GM18868 (cell line): ENCODE measurements around the gene LHPP.

Experiments used
- ATAC-seq: cut with Tn5 transposase; IDR thresholded peaks from one replicate; pipeline ENCODE4 v1.9.1; 2021; ENCODE audit warnings: mild to moderate bottlenecking, moderate library complexity; ENCODE audit not compliant: unreplicated experiment

The LHPP gene

DNA sequence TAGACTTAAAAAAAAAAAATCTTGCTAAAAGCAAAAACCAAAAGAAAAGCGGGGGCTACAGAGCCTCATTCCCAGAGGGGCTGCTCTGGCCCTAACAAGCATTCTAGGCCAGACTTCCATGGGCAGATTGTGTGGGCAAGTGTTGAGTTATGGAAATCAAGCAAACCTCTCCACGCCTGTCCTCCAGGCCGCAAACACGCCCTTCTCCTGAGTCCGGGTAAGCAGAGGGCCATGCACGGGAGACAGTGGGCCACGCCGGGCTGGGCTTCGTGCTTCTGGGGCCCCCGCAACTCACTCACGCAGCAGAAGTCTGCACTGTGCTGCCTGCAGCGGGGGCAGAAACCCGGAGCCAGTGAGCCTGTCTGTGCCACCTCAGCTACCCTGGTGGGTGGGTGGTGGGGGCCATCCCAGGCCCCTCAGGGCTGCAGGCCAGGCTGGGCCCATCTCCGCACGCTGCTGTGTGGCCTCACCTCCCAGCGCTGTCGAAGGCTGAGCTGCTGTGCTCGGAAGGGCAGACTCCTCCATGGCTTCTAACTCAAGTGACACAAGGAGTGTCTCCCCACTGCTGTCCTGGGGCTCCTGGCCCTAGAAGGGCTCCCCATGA is 156.9 kb downstream of the LHPP start:
- ATAC-seq: no peak

GRCh38 chr10:124619195-124619594 is 157.6 kb downstream of the LHPP start:
- ATAC-seq: peak; percentile 54

- ATAC-seq: no peak
Observed at GRCh38 chr10:124619802-124620490, 158.3 kb downstream of the LHPP start.

GRCh38 chr10:124621637-124622036 is 160.0 kb downstream of the LHPP start:
- no peak for ATAC-seq

- ATAC-seq: no peak
Observed at GRCh38 chr10:124622158-124622557, 160.5 kb downstream of the LHPP start.

DNA sequence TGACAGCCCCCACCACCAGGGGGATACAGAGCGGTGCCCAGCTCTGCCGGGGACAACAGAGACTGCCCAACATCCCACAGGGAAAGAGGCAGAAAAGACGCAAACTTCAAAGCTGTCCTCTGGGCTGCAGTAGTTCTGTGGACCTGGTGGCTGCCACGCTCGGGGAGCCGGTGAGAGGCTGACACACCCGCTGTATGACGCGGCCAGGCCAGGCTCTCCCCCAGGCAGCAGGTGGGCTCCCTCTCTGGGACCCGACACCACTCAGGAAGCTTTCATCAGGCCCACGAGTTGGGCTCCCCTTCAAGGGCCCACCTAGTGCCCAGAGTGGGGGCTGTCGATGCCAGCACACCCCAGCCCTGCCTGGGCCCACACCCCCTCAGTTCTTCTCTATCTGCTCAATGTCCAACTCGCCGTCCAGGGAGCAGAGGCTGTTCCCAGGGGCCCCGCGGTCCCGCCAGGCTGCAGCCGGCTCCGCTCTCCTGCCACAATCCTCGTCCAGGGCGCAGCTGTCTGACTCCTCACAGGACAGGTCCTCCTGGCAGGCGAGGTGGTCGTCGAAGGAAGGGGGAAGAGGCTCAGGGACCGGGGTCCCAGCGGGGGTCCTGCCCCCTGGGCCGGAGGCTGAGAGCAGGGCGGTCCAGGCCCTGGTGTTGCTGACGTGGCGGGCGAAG is 161.4 kb downstream of the LHPP start:
- ATAC-seq: no peak

DNA sequence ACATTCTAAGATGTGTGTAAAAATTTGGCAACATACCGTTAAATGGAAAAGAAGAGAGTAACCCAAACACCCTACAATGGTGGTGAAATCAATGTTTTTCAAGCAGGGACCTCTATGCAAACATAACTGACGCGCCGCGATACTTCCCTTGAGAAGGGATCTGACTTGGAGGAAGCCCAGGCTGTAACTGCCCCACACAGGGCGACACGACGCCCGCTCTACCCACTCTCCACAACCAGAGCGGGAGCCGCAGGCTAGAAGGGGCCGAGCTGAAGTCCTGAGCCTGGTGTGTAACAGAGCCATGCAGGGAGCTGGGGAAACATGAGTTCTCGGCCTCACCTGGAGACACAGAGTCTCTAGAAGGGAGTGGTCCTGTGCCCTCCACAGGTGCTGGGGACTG is 162.4 kb downstream of the LHPP start:
- no peak for ATAC-seq

DNA sequence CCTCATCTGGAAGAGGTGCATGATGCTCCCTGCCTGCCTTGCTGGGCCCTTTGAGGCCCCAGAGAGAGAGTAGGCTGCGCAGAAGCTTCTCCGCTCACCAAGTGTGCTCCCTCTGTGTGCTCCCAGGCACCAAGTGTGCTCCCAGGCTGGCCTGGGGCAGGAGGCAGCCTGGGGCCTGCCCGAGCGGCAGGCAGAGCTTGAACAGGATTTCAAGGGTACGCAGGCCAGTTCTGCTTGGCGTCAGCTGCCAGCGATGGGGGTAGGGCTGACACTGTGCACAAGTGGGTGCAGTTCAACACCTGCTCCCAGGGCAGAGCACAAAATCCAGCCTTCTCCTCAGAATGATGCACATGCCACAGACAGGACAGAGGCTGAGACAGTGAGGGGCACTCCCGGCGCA is 162.8 kb downstream of the LHPP start:
- ATAC-seq: no peak

DNA sequence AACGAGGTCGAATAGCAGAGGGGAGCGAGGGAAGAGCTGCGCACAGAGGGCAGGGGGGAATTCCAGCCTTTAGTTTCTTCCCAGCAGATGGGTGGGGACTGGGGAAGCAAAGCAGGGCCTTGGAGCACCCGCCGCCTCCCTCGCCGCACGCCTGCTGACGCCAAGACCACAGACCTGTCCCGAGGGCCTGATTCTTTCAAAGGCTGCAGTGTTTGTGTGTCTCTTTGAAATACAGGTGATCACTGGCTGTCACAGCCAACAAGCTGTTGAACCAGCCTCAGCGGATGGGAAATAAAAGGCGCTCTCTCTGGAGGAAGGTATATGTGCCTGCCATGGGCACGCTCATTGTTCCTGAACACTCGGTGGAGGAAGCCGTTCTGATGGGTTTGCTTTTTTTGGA is 163.3 kb downstream of the LHPP start:
- ATAC-seq: no peak

DNA sequence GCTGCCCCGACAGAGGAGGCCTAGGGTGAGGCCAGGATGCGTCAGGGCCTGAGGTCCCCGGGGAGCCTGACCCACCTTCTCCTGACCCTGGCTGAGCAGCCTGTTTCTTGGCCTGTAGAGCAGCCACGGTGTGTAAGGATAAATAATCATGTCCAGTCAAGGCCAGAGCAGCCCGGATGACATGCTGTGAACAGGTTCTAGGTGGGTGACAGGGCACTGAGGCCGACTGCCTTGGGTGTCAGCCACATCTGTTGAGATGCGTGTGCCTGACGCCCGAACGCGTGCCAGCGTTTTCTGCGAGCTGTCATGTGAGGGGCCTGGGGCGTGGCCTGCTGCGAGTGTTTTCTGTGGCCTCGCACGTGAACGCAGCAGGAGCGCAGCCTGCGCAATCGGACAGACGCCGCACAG is 164.2 kb downstream of the LHPP start:
- no peak for ATAC-seq

- ATAC-seq: peak; percentile 70
Observed at GRCh38 chr10:124626759-124627380, 165.2 kb downstream of the LHPP start.

DNA sequence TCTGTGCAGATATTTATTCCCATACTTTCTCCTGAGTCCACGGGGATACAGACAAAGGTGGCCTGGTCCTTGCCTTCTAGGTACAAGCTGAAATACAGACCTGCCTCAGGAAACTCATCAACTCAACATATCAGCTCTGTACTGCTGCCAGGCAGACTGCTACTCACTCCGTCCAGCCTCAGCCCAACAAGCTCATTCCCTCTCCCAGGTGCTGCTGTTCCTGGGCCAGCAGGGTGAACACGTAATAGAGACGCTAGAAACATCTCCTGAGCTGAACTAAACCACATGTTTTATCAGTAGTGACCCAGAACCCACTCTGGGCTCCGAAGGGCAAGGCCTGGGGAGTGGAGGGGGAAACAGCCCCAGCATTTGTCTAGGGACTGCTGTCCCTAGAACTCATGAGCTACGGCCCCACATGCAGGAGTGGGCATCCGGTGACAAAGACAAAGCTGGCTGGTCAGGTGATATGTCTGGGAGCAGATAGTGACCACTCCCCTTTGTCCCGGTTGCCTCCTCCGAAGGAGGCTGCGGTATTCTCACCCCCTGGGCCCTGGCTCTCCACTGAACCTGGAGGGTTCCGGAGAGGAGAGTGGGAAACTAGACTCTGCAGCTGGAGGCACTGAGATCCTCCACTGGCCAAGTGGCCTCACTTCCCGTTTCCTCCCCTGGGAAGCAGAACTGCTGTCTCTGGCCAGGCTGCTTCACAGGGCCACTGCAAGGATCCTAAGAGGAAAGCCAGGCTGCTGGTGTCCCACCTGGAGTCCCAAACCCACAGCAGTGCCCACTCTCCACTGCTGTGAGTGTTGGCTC is 166.4 kb downstream of the LHPP start:
- ATAC-seq: no peak

DNA sequence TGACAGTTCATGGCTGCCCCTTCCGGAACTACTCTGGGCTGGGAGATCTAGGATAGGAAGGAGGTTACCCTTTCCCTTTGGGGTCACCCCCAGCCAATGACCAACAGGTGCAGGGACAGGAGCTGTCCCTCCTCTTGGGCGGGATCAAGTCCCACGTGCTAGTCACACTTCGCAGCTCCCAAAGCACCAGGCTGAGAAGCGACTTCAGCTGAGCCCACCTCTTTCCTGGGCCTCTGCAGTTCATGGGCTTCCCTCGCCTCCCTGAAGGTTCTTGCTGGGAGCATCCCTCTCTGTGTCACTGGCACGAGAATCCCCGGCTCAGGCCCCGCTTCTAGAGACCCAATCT is 167.0 kb downstream of the LHPP start:
- no peak for ATAC-seq

- no peak for ATAC-seq
Observed at GRCh38 chr10:124629415-124629814, 167.8 kb downstream of the LHPP start.

DNA sequence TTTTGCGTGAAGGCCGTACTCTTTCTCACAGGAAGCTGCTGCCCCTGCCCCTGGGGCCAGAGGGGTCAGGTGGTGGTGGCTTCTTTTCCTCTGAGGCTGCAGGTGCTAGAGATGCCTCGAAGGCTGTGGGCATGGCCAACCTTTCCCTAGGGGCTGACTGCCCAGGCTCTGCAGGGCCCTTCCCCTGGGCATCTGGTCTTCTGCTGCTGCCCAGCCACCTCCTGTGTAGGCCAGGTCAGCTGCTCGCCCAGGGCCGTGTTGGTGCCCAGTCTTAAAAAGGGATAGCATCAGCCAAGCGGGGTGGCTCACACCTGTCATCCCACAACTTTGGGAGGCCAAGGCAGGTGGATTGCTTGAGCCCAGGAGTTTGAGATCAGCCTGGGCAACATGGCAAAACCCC is 168.2 kb downstream of the LHPP start:
- no peak for ATAC-seq

DNA sequence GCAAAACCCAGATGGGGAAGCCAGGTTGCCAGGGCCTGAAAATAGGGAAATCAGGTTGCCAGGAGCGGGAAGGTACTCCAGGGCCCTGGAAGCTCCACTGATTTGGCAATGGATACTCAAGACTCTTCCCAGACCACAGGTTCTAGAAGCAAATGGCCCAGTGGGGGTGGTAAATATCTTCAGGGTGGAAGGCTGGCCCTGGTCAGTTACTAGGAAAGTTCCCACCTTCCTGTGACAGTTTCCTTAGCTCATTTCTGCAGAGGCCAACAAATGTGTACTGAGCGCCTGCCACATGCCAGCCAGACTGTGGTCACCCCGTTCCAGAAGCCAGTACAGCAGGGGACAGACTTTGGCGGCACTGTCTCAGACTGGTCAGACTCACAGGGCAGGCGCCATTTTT is 168.9 kb downstream of the LHPP start:
- no peak for ATAC-seq

DNA sequence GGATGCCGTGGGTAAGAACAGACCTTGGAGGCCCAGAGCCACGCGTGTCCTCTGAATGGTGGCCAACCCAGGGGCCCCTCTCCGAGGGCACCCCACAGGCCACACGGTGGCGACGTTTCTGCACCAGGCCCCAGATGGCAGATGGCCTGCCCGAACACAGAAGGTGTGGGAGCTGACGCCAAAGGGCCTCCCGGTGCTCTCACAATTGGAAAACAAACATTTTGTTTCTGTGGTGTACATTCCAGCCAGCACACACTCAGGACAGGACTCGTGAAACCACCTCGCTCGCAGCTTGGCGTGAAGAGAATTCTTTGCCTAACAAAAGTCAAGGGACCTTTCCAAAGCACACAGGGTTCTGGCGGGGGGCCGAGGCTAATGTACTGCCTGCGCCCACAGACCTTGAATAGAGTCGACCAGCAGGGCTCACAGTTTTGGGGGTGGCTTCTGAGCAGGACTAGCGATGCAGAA is 170.5 kb downstream of the LHPP start:
- no peak for ATAC-seq

- no peak for ATAC-seq
Observed at GRCh38 chr10:124632566-124632965, 170.9 kb downstream of the LHPP start.

GRCh38 chr10:124636271-124636995 is 174.8 kb downstream of the LHPP start:
- no peak for ATAC-seq

- no peak for ATAC-seq
Observed at GRCh38 chr10:124637091-124637700, 175.6 kb downstream of the LHPP start.
